Liver (tissue), 9 donors: ENCODE measurements around the gene PITPNM1. TPM values are rescaled to one million over a fixed set of nuclear protein-coding genes. Genes with fewer than 3 reads are reported as not detected.

ENCODE experiments used
- DNase-seq: peaks from one replicate; pipeline ENCODE4 v3.0.0-alpha.2; 2017; ENCODE audit warnings: low spot score
- H3K27ac ChIP-seq, 2 donors: one replicate each; pipeline ENCODE4 v1.7.0; 2013; ENCODE audit warnings: inconsistent platforms in 2 of 2, low read length in 2 of 2, control low read depth in 1 of 2, low read depth in 1 of 2, mild to moderate bottlenecking in 1 of 2
- H3K27me3 ChIP-seq, 4 donors: one replicate each; pipeline versions ENCODE4 v1.6.1 to v1.7.0; 2013; ENCODE audit warnings: low read length in 3 of 4, inconsistent platforms in 1 of 4, mild to moderate bottlenecking in 1 of 4, moderate library complexity in 1 of 4; ENCODE audit not compliant: control insufficient read depth in 4 of 4, insufficient read depth in 4 of 4
- H3K36me3 ChIP-seq, 4 donors: one replicate each; pipeline versions ENCODE4 v1.6.1 to v1.7.0; 2013; ENCODE audit warnings: low read length in 3 of 4, mild to moderate bottlenecking in 3 of 4, low read depth in 1 of 4, moderate library complexity in 1 of 4; ENCODE audit not compliant: control insufficient read depth in 4 of 4, insufficient read depth in 3 of 4
- H3K4me1 ChIP-seq, 4 donors: one replicate each; pipeline versions ENCODE4 v1.6.1 to v1.7.0; 2013; ENCODE audit warnings: low read length in 3 of 4, mild to moderate bottlenecking in 3 of 4, moderate library complexity in 1 of 4; ENCODE audit not compliant: control insufficient read depth in 4 of 4, insufficient read depth in 4 of 4
- H3K4me3 ChIP-seq, 3 donors: one replicate each; pipeline versions ENCODE4 v1.6.1 to v1.7.0; 2013; ENCODE audit warnings: low read length in 3 of 3, control low read depth in 1 of 3, low read depth in 1 of 3, mild to moderate bottlenecking in 1 of 3
- H3K9ac ChIP-seq, 2 donors: one replicate each; pipeline ENCODE4 v1.7.0; 2013; ENCODE audit warnings: low read length in 2 of 2, mild to moderate bottlenecking in 2 of 2, moderate library complexity in 2 of 2, control low read depth in 1 of 2, low read depth in 1 of 2
- H3K9me3 ChIP-seq, 4 donors: one replicate each; pipeline versions ENCODE4 v1.6.1 to v1.7.0; 2013; ENCODE audit warnings: low read length in 3 of 4; ENCODE audit not compliant: control insufficient read depth in 4 of 4
- EGR1 ChIP-seq, 2 donors: IDR thresholded peaks; 2 replicates each; pipeline ENCODE4 v1.6.1; 2016 to 2018; ENCODE audit warnings: antibody characterized with exemption in 2 of 2, low read depth in 2 of 2
- FOXA1 ChIP-seq: IDR thresholded peaks from 2 replicates; pipeline ENCODE4 v1.6.1; 2016; ENCODE audit warnings: antibody characterized with exemption
- FOXA2 ChIP-seq: IDR thresholded peaks from 2 replicates; pipeline ENCODE4 v1.6.1; 2016; ENCODE audit warnings: antibody characterized with exemption
- GABPA ChIP-seq, 2 donors: IDR thresholded peaks in 1 of 2; conservative IDR thresholded peaks in 1 of 2; 2 replicates each; pipeline ENCODE4 v1.6.1; 2016; ENCODE audit warnings: antibody characterized with exemption in 2 of 2, mild to moderate bottlenecking in 1 of 2, moderate library complexity in 1 of 2
- HNF4A ChIP-seq, 2 donors: conservative IDR thresholded peaks; 2 replicates each; pipeline ENCODE4 v1.6.1; 2016; ENCODE audit warnings: antibody characterized with exemption in 2 of 2, mild to moderate bottlenecking in 2 of 2
- HNF4G ChIP-seq: IDR thresholded peaks from 2 replicates; pipeline ENCODE4 v1.6.1; 2016; ENCODE audit warnings: antibody characterized with exemption
- JUND ChIP-seq, 2 donors: IDR thresholded peaks; 2 replicates each; pipeline ENCODE4 v1.6.1; 2016; ENCODE audit warnings: antibody characterized with exemption in 2 of 2
- RAD21 ChIP-seq, 2 donors: IDR thresholded peaks; 2 replicates each; pipeline ENCODE4 v1.6.1; 2016; ENCODE audit warnings: antibody characterized with exemption in 2 of 2, mild to moderate bottlenecking in 2 of 2
- RXRA ChIP-seq, 2 donors: IDR thresholded peaks; 2 replicates each; pipeline ENCODE4 v1.6.1; 2017 to 2018; ENCODE audit warnings: antibody characterized with exemption in 2 of 2, mild to moderate bottlenecking in 1 of 2
- TAF1 ChIP-seq: conservative IDR thresholded peaks from 2 replicates; pipeline ENCODE4 v1.6.1; 2016; ENCODE audit warnings: antibody characterized with exemption, mild to moderate bottlenecking
- YY1 ChIP-seq: IDR thresholded peaks from 2 replicates; pipeline ENCODE4 v1.6.1; 2016; ENCODE audit warnings: antibody characterized with exemption, mild to moderate bottlenecking
- WGBS: extraction: QIAGEN DNeasy Blood & Tissue Kit; methylation state at CpG from one replicate; pipeline ENCODE4 v1.1.7; 2013; 5-methylcytosine and 5-hydroxymethylcytosine counted together
- polyA plus RNA-seq, 2 donors: library from polyadenylated mRNA; stranded (reverse) in 1 of 2; unstranded in 1 of 2; fragments of 200-250 nt in 1 of 2; fragments of >200 nt in 1 of 2; fragmentation: Nextera tagmentation in 1 of 2; extraction: Ambion mirVana in 1 of 2; gene quantifications; one replicate each; pipeline versions ENCODE4 v1.2.1 to v1.2.3, GENCODE V29; 2013 to 2015
- total RNA-seq, 2 donors: library from RNA; depleted of rRNA; stranded (reverse); fragments of >200 nt; gene quantifications; one replicate each; pipeline ENCODE4 v1.2.3, GENCODE V29; 2014
- TF ChIP-seq, protein P1 (sequence below): IDR thresholded peaks from 2 replicates; pipeline ENCODE4 v1.6.1; 2016; ENCODE audit warnings: antibody characterized with exemption
- TF ChIP-seq, protein P2 (sequence below): IDR thresholded peaks from 2 replicates; pipeline ENCODE4 v1.6.1; 2016; ENCODE audit warnings: antibody characterized with exemption, mild to moderate bottlenecking
- TF ChIP-seq, protein P3 (sequence below): fragments of 150-350 bp; IDR thresholded peaks from 2 replicates; pipeline ENCODE4 v1.5.1; 2017; ENCODE audit warnings: improper control_type of control experiment, low read depth, low read length; ENCODE audit not compliant: missing input control
- donor health status: healthy.
- donor health status: healthy.
- donor health status: healthy.
- donor health status: healthy.
- donor health status: healthy.

PITPNM1 gene
- total and polyA plus RNA-seq, 4 donors, result 1.3 to 9.3 (median 5.1) TPM

DNA sequence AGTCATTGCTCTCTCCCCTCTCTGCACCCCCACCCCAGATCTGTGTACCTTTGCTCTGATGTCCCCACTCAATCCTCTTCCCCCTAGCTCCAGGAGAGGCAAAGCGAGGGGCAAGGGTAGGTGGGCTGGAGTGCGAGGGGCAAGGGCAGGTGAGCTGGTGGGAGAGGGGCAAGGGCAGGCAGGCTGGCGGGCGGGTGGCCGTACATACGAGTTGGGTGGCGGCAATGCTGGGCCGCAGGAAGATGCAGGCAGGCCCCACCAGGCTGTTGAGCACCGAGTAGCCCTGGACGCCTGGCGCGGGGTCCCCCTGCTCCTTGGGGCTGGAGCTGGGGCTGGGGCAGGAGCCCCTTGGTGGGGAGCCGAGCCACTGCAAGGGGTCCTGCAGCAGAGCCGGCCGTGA is 17.2 kb upstream of the PITPNM1 start:
- Histone ChIP-seq H3K4me3 (no peak overlapping the region), H3K9ac (no peak overlapping the region), H3K27me3 (no peaks in the 10 kb centered on the region), H3K9me3 (no peaks in the 10 kb centered on the region), H3K36me3 (no peaks in the 10 kb centered on the region), H3K27ac (no peak overlapping the region), H3K4me1 (peaks cover 2 to 12% (median 8%) of the 10 kb centered on the region in 4 donors)
- WGBS, result 97% methylated on average over 15 of the region's 15 CpGs
- DNase-seq, result no peak
- no peak for TF ChIP-seq GABPA (IDR thresholded peaks at IDR 0.05 in 1 of 2, conservative IDR thresholded peaks at IDR 0.05 in 1 of 2)
- TF ChIP-seq EGR1 (IDR thresholded peaks at IDR 0.05; ENCODE audit: low read depth in 2 of 2), result no peak
- TF ChIP-seq, protein P1, sequence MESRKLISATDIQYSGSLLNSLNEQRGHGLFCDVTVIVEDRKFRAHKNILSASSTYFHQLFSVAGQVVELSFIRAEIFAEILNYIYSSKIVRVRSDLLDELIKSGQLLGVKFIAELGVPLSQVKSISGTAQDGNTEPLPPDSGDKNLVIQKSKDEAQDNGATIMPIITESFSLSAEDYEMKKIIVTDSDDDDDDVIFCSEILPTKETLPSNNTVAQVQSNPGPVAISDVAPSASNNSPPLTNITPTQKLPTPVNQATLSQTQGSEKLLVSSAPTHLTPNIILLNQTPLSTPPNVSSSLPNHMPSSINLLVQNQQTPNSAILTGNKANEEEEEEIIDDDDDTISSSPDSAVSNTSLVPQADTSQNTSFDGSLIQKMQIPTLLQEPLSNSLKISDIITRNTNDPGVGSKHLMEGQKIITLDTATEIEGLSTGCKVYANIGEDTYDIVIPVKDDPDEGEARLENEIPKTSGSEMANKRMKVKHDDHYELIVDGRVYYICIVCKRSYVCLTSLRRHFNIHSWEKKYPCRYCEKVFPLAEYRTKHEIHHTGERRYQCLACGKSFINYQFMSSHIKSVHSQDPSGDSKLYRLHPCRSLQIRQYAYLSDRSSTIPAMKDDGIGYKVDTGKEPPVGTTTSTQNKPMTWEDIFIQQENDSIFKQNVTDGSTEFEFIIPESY, result no peak
- TF ChIP-seq JUND (IDR thresholded peaks at IDR 0.05), result no peak

DNA sequence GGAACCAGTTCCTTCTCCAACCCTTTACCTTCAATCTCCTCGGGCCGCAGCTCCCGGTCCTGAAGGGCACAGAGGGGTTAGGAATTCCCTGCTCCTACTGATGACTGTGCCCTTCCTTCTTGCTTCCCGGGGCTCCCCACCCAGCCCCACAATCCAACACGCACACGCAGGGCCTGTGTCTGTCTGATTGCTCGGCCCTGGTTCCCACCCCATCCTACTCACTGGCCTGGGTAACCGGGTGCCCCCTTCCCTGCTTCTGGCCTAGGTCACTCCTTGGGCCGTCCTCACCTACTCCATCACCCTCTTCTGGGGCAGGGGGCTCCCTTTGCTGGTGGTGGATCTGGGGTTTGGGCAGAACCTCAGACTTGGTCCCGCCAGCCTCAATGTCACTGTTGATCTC is 16.8 kb upstream of the PITPNM1 start:
- 93% methylated on average over 10 of the region's 10 CpGs for WGBS
- TF ChIP-seq FOXA2 (no peak), RAD21 (IDR thresholded peaks at IDR 0.05) (no peak), EGR1 (IDR thresholded peaks at IDR 0.05; ENCODE audit: low read depth in 2 of 2) (no peak), HNF4G (no peak), FOXA1 (no peak), HNF4A (conservative IDR thresholded peaks at IDR 0.05) (no peak), JUND (IDR thresholded peaks at IDR 0.05) (no peak), YY1 (no peak), TAF1 (no peak), RXRA (IDR thresholded peaks at IDR 0.05) (no peak), GABPA (IDR thresholded peaks at IDR 0.05 in 1 of 2, conservative IDR thresholded peaks at IDR 0.05 in 1 of 2) (no peak)
- TF ChIP-seq, protein P1, result no peak
- TF ChIP-seq, protein P2, sequence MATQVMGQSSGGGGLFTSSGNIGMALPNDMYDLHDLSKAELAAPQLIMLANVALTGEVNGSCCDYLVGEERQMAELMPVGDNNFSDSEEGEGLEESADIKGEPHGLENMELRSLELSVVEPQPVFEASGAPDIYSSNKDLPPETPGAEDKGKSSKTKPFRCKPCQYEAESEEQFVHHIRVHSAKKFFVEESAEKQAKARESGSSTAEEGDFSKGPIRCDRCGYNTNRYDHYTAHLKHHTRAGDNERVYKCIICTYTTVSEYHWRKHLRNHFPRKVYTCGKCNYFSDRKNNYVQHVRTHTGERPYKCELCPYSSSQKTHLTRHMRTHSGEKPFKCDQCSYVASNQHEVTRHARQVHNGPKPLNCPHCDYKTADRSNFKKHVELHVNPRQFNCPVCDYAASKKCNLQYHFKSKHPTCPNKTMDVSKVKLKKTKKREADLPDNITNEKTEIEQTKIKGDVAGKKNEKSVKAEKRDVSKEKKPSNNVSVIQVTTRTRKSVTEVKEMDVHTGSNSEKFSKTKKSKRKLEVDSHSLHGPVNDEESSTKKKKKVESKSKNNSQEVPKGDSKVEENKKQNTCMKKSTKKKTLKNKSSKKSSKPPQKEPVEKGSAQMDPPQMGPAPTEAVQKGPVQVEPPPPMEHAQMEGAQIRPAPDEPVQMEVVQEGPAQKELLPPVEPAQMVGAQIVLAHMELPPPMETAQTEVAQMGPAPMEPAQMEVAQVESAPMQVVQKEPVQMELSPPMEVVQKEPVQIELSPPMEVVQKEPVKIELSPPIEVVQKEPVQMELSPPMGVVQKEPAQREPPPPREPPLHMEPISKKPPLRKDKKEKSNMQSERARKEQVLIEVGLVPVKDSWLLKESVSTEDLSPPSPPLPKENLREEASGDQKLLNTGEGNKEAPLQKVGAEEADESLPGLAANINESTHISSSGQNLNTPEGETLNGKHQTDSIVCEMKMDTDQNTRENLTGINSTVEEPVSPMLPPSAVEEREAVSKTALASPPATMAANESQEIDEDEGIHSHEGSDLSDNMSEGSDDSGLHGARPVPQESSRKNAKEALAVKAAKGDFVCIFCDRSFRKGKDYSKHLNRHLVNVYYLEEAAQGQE, result no peak
- TF ChIP-seq, protein P3, sequence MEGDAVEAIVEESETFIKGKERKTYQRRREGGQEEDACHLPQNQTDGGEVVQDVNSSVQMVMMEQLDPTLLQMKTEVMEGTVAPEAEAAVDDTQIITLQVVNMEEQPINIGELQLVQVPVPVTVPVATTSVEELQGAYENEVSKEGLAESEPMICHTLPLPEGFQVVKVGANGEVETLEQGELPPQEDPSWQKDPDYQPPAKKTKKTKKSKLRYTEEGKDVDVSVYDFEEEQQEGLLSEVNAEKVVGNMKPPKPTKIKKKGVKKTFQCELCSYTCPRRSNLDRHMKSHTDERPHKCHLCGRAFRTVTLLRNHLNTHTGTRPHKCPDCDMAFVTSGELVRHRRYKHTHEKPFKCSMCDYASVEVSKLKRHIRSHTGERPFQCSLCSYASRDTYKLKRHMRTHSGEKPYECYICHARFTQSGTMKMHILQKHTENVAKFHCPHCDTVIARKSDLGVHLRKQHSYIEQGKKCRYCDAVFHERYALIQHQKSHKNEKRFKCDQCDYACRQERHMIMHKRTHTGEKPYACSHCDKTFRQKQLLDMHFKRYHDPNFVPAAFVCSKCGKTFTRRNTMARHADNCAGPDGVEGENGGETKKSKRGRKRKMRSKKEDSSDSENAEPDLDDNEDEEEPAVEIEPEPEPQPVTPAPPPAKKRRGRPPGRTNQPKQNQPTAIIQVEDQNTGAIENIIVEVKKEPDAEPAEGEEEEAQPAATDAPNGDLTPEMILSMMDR, result no peak

More for the DNA sequence above, 16.8 kb upstream of the PITPNM1 start:
- Histone ChIP-seq H3K36me3 (no peaks in the 10 kb centered on the region), H3K4me1 (peaks cover 2 to 12% (median 8%) of the 10 kb centered on the region in 4 donors), H3K27me3 (no peaks in the 10 kb centered on the region), H3K27ac (no peak overlapping the region), H3K9me3 (no peaks in the 10 kb centered on the region), H3K9ac (no peak overlapping the region), H3K4me3 (no peak overlapping the region)
- no peak for DNase-seq
